RPMI7951 (cell line): Measurements from ENCODE around the gene SND1. TPM values are rescaled to one million over a fixed set of nuclear protein-coding genes. Genes with fewer than 3 reads are reported as not detected.

Source experiments
- DNase-seq: peaks from one replicate; pipeline ENCODE4 v3.0.0-alpha.2; 2012; ENCODE audit warnings: low read depth
- total RNA-seq: library from RNA; depleted of rRNA; stranded (reverse); fragments of >200 nt; shearing (Covaris generic); gene quantifications from 2 replicates; pipeline ENCODE4 v1.2.3, GENCODE V29; 2014

Gene SND1
- total RNA-seq, 1 experiment from 2014 or later = 148 TPM

DNA sequence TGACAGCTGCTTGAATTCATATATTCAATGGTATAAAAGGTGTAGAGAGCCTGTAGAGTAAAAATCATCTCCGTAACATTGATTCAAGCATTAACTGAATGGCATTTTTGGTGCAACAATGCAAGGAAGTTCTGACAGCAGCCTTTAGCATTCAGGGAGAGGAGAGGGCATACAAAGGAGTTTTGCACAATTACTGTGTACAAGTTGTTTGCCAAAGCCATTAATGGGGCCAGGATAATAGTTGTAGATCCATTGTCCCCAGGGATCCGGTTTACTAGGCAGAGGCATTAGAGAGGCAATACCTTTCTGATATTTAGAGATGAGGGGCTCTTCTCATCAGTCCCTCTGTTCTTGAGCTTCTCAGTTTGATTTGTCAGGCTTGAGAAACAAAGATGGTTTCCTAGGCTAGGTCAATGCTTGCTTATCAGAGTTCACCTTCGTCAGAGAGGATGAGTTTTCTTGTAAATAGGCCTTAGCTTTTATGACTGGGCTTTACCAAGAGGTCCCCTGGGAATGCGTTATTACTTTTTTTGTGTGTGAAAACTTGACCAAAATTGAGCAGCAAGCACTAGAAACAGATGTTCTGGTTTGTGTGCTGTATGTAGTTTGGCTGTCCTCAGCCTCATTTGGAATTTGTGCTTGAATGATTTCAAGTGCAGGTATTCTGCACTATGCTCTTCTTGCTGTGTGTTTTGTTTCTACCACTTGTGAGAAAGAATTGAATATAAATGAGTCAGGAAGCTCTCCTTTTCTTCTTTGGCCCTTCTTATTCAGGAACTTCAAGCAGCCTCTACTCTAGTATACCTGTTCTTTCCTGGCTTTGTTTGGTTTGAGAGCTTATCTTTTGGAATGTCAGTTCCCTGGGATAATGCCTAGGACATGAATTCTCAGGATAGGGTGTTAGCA lies 32.0 kb downstream of the SND1 start:
- no peak for DNase-seq

DNA sequence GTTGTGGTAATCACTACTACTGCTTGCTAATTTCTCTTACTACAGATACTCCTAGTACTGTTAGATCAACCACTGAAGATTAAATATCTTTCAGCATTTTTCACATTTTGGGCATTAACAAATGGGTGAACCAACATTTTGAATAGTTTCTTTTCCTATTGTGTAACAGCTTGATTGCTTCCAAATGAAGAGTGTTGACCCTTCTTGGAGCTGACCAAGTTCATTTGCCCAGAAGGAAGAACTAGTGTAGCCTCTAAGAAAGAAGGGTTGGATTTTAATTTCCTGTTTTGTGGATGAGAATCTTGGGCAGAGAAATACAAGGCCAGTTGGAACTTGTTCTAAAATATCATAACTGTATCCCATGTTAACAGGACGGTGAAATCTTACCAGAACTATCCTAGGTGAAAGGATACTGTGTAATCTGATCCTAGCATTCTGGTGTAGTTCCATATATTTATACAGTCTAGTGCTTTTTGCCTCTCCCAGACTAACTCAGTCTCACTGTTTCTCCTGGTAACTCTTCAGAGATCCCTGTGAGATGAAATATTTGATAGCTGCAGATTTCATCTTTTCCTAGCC lies 37.3 kb downstream of the SND1 start:
- DNase-seq = no peak

DNA sequence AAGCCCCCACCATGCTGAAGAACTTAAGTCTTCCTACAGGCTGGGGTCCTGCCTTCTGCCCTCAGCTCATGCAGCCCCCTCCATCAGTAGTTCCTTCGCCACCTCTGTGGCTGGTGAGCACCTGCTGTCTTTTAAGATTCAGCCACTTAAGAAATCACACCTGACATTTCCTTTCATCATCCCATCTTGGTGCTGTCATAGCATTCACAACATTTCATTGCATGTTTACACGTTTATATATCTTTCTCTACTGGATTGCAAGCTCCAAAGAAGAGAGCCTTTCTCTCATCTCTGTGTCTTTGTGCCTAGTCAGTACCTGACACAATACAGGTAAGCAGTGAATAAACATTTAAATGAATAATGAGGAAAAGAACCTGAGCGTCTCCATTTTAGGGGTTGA lies 38.3 kb downstream of the SND1 start:
- DNase-seq = no peak

DNA sequence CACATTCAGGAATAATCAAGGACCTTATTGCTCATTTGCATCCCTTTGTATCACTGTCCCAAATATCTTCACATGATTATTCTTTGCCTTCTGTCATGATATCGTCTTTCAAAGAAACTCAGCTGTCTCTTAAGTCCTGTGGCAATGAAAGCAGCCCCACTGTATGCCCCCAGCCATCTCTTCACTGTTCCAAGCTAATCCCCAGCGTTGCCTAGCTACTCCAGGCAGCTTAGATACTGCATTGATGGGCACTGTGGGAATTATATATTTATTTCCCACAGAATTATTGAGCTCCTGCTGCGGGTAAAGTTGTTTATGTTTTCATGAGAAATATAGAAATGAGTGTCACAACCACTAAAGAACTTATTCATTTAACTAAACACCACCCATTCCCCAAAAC lies 38.8 kb downstream of the SND1 start:
- no peak for DNase-seq

DNA sequence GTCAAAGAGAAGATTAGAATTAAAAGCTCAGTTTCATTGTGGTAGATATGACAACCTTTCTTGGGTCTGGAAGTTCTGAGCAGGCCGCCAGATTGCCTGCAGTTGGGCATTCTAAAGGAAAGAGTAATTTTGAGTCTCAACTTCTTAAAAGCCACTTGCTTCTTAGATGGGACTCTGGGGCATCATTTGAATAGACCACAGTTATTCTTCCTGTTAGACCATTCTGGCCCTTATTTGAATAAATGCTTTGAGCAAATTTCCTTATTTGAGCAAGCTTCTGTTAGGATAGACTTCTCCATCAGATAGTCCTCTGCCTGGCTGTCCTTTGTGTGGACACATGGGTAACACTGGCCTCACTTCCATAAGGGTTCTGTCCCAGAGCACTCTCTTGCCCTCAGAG lies 40.2 kb downstream of the SND1 start:
- no peak for DNase-seq

DNA sequence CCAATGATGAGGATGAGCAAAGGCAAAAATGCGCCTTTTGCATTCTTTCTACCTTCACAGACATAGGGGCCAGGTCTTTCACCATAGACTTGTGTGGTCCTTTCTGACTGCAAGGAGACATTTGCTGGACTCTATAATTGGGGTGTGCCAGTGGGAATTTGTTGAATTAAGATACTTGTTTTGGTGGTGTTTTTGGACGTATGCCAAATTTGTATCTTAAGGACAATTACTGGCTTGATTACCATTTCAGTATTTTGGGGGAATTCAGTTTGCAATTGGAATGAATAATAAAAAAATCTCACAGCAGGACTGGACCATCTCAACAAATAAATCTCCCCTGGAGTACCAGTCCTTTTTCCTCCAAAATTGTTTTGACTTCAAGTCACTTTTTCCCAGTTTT lies 47.9 kb downstream of the SND1 start:
- DNase-seq = no peak

DNA sequence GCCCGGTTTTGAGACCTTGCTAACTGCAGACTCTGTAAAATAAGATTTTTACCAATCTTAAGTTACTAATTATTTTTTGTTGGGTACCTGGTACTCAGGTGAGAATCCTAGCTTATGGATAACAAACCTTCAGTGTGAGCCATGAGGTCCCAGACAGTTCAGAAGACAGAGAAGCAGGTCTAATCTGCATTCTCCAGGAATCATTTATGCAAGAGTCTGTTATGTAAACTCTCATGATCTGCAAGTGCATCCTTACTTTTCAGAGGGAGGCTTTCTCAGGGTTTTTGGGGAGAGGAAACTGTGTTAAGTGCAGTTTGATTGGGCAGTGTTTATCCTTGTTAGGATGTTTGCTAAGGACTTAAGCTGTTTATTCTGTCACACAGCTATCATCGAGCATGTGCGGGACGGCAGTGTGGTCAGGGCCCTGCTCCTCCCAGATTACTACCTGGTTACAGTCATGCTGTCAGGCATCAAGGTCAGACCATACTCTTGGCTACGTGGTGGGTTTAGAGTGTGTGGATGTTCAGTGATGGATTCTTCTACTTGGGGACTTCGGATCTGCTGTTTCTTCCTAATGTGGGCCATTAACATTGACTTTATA lies 50.2 kb downstream of the SND1 start:
- DNase-seq = no peak

DNA sequence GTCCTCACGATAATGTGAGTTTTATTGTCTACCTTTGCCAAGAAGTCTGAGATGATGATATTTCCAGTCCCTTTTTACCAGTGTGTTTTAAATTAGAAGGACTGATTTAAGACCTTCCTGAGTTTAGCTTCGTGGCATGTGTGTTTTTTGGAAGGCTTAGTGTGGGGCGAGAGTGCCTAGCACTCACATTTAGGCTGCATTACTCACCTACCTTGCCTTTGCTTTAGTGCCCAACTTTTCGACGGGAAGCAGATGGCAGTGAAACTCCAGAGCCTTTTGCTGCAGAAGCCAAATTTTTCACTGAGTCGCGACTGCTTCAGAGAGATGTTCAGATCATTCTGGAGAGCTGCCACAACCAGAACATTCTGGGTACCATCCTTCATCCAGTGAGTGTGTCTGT lies 50.9 kb downstream of the SND1 start:
- DNase-seq = no peak

DNA sequence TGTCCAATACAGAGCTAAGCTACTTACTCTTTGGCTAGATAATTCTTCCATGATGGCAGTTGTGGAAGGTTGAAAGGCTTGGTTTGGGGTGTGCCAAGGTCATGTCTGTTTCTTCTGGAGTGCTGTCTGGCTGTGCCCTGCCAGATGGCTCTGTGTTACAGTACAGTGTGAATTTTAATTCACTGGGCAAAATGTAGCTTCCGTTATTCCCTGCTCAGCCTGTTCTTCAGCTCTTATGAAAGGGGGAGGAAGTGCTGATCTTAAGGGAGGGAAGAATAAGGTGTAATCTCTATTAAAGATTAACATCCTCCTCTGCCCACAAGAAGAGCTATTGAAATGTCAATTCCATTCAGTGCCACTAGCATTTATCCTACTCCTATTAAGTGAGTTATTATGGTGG lies 52.2 kb downstream of the SND1 start:
- DNase-seq = no peak

DNA sequence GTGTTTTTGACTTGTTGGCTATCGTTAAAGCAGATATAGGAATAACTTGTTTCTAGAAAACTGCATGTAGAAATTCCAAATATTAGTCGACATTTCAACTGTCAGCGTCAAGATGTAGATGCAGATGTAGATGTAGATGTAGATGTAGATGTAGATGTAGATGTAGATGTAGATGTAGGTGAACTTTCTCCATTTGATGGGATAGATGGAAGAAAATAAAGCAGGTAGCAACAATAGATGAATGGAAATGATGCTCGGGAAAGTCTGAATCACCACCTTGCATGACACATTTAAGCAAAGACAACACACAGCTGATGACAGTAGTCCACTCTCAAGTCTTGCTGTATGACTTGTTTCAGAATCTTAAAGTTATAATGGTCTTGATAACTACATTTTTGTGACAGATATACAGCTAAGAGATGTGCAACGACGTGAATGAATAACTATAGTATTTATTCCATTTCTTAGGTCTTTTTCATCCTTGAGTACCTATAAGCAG lies 53.5 kb downstream of the SND1 start:
- DNase-seq = no peak

DNA sequence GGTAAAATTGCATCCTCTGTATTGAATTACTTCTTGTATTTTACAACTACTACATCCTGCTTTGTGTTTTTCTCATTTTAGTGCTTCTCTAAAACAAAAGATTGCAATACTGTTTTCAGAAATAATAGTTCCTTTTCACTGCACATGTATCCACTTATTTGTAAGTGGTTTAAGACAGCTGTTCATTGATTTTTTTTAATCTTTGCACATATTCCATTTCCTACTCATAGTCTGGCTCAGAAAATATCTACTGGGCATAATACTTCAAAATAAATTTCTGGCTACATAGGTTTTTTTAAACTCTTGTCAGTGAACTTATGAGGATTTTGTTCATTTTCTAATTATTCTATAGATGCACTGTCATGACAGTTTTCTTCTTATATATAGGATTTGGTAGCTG lies 54.8 kb downstream of the SND1 start:
- no peak for DNase-seq

DNA sequence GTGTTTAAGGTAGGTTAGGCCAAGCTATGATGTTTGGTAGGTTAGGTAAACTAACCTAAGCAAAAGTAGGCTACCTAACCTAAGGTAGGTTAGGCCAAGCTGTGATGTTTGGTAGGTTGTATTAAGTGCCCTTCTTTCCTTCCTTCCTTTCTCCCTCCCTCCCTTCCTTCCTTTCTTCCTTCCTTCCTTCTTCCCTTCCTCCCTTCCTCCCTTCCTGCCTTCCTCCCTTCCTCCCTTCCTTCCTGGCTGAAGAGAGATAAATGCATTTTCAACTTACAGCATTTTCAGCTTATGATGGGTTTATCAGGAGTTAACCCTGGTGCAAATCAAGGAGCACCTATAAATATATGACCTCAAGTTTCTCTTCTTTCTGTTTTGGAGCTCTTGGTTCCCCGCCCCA lies 56.2 kb downstream of the SND1 start:
- DNase-seq = no peak

DNA sequence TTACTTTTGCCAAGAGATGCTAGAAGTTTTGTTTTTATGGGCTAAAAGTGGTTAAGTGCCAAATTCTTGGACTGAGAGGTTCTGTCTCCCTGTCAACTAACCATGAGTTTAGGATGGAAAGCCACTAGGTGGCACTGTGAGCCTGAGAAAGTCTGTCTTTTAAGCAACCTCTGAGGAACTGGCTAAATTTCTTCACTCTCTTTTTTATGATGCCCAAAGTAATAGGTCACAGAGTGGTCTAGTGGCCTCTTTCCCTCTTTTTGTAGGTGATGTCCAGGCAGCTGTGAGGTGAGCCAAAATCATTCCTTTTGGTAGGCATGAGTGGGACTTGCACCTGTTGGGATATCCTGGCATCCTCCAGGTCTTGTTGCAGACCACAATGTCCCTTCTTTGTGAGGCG lies 56.8 kb downstream of the SND1 start:
- DNase-seq = peak; percentile 72

DNA sequence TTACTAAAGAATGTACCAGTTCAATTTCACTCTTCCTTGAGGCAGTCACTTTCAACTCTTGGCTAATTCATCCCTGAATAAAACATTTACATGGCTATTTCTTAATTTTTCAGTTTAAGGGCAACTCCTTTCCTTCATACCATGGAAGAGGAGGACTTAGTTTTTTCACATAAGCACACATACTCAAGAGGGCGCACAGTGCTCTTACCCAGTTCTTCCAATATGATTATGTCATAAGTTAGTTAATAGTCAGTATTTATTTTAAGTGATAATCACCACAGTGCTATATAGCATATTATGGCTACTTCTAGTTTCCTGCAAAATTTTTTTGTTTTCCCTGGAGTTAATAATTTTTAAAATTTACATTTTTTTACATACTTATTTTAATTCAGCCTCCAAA lies 58.6 kb downstream of the SND1 start:
- no peak for DNase-seq

DNA sequence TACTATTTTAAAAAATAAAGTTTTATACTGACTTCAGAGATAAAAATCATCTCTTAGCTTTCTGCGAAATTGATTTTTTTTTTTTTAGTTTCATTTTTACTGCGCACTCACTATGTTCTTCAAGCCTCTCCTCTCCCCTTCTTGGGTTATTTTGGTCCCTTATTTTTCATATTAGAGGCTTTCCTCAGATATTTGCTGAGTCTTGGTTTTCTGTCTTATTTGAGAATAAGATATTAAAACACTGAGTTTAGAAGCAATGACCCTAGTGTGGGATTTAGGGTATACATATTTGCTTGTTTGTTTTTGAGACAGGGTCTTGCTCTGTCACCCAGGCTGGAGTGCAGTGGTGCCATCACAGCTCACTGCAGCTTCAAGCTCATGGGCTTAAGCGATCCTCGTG lies 59.9 kb downstream of the SND1 start:
- no peak for DNase-seq

DNA sequence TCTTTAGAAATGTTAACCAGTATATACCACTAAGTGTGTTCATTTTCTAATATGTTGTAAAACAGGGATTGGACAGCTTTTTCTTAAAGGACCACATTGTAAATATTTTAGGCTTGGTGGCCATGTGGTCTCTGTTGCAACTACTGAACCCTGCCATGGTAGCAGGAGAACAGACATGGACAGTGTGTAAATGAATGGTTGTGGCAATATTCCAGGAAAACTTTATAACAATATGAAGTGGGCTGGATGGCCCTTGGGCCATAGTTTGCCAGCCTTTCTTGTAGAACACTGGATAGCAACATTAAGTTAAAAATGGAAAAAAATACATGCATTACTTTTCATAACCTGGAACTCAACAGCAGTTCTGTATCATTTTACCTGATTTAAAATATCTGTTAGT lies 61.0 kb downstream of the SND1 start:
- no peak for DNase-seq

DNA sequence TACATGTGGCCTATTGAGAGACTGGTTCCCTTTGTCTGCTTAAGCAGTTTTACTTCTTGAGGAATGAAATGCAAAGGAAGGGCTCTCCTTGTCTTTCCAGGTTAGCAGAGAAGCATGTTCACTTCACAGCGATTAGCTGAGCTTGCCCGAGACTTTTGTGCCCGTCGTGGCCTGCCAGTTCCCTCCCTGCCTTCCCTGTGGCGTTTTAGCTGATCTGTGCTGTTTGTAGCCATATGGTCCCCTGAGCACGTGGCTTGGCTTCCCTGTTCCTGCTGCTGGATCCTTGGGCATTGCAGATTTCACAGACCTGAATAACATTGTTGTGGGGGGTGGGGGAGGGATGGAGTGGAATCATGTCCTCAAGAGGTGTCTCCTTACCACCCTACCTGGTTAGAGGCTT lies 61.8 kb downstream of the SND1 start:
- DNase-seq = no peak

DNA sequence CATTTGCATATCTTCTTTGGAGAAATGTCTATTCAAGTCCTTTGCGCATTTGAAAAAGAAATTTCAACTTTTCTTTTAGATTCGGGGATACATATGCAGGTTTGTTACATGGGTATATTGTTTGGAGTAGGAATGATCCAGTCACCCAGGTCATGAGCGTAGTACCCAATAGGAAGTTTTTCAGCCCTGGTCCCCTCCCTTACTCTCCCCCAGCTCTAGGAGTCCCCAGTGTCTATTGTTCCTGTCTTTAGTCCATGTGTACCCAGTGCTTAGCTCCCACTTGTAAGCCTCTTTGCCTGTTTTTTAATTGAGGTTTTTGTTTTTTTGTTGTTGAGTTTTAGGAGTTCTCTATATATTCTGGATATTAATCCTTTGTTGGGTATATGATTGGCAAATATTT lies 63.3 kb downstream of the SND1 start:
- no peak for DNase-seq

DNA sequence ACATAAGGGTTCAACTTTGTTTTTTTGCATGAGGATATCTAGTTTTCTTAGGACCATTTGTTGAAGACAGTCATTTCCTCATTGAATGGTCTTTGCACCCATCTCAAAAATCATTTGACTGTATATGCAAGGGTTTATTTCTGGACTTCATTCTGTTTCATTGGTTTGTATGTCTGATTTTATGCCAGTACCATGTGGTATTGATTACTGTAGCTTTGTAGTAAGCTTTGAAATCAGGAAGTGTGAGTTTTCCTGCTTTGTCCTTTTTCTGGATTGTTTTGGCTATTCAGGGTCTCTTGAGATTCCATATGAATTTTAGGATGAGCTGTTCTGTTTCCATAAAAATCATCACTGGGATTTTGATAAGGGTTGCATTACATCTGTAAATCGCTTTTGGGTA lies 63.9 kb downstream of the SND1 start:
- no peak for DNase-seq

DNA sequence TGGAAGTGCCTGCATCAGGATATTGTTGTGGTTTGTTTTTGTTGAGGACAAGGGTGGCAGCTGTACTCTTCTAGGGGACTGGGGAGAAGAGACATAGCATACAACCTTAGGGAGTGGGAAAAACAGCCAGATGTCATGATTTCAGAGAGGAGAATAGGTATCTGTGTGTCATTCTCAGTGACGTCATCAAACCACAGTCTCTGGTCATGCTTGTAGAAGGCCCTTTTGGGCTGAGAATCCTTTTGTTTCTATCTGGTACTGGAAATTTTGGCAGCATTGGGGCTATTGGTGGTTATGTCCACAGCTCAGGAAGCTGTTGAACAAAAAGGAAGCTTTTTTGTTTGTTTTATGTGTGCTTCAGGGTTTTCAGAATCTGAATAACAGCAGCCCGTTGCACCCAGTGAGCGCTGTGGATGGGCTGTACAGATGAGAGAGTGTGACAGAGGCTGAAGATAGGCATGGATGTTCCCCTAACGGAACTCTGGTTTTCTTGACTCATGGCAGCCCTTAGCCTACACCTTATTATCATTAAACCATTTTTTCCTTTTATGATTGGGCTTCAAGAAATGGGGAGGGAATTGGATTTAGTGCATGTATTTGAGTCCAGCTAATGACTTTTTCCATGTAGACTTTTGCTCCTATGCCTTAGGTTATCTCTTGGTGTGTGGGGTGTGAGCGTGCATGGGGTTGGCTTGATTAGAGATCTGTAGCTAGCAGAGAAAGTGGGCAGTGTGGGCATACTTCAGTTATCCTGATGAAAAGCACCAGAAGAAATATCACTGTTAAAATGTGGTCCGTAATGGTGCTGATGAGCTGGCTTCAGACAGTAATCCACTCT lies 65.7 kb downstream of the SND1 start:
- peak; percentile 74 for DNase-seq

DNA sequence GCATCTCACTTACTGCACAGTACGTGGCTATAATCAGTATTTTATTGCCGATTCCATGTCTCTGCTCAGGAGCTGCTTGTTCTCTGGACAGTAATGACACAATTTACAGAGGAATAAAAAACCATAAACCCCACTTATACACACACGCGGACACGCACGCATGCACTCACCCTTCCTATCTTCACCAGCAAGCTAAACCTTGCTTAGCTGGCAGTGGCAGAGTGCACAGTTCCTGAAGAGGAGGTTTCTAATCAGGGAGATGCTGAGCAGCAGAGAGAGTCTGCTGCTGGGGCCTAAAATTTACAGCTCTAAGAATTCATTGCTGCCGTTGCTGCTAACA lies 66.3 kb downstream of the SND1 start:
- no peak for DNase-seq

DNA sequence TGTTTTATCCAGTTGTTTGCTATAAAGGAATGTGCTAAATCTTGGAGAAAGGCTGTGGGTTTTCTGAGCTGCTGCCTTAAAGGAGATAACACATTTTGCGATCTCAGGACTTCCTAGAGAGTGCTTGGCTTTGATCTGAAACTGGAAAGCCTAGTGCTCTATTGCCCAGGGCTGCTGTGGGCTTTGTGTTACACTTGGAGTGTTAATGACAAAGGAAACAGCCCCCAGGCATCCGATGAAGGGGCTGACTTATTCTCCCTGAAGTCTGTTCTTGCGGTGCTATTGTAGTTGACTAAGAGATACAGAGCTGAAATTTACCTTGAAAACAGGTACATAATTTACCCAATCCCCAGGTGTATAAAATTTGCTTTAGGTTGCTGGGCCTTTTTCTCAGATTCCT lies 74.5 kb downstream of the SND1 start:
- no peak for DNase-seq
